ENCODE measurements around the gene CD19. TPM values are rescaled to one million over a fixed set of nuclear protein-coding genes. Genes with fewer than 3 reads are reported as not detected.

The CD19 gene
- total RNA-seq, 3 donors from 2014 or later = not detected

GRCh38 chr16:28932339-28933141, 769 bp downstream of the CD19 start:
- no peaks in the 10 kb centered on the region for H3K36me3 ChIP-seq
- no peaks in the 10 kb centered on the region for H3K27me3 ChIP-seq
- H3K9me3 ChIP-seq = no peaks in the 10 kb centered on the region
- no peak overlapping the region for H3K4me3 ChIP-seq
- no peak for DNase-seq (ENCODE audit: low spot score in 2 of 2)
- TF ChIP-seq CTCF (IDR thresholded peaks at IDR 0.05) = no peak
- no peak for TF ChIP-seq POLR2A (IDR thresholded peaks at IDR 0.05)
- TF ChIP-seq POLR2AphosphoS5 (IDR thresholded peaks at IDR 0.05) = no peak
- intact Hi-C loops (cut with DNase I; ENCODE audit: low total_unique reads) = no loop called here
- no peak overlapping the region for H3K27ac ChIP-seq
- no peaks in the 10 kb centered on the region for H3K4me1 ChIP-seq

DNA sequence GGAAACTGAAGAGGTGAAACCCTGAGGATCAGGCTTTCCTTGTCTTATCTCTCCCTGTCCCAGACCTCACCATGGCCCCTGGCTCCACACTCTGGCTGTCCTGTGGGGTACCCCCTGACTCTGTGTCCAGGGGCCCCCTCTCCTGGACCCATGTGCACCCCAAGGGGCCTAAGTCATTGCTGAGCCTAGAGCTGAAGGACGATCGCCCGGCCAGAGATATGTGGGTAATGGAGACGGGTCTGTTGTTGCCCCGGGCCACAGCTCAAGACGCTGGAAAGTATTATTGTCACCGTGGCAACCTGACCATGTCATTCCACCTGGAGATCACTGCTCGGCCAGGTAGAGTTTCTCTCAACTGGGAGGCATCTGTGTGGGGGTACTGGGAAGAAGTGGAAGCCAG, 1.4 kb downstream of the CD19 start:
- Histone ChIP-seq H3K4me1 (no peaks in the 10 kb centered on the region), H3K27ac (no peak overlapping the region), H3K27me3 (no peaks in the 10 kb centered on the region), H3K4me3 (no peak overlapping the region), H3K36me3 (no peaks in the 10 kb centered on the region), H3K9me3 (no peaks in the 10 kb centered on the region)
- DNase-seq (ENCODE audit: low spot score in 2 of 2) = no peak
- TF ChIP-seq POLR2A (IDR thresholded peaks at IDR 0.05) (no peak), CTCF (IDR thresholded peaks at IDR 0.05) (no peak), POLR2AphosphoS5 (IDR thresholded peaks at IDR 0.05) (no peak)
- intact Hi-C loops (cut with DNase I; ENCODE audit: low total_unique reads) = no loop called here

- Histone ChIP-seq H3K4me1 (no peaks in the 10 kb centered on the region), H3K36me3 (no peaks in the 10 kb centered on the region), H3K9me3 (no peaks in the 10 kb centered on the region), H3K4me3 (no peak overlapping the region), H3K27ac (no peak overlapping the region), H3K27me3 (no peaks in the 10 kb centered on the region)
- DNase-seq (ENCODE audit: low spot score in 2 of 2) = no peak
- intact Hi-C loops (cut with DNase I; ENCODE audit: low total_unique reads) = no loop called here
- TF ChIP-seq POLR2A (IDR thresholded peaks at IDR 0.05) (no peak), POLR2AphosphoS5 (IDR thresholded peaks at IDR 0.05) (no peak), CTCF (IDR thresholded peaks at IDR 0.05) (no peak)
Observed at GRCh38 chr16:28935346-28935745, 3.6 kb downstream of the CD19 start.

GRCh38 chr16:28935924-28936783, 4.4 kb downstream of the CD19 start:
- TF ChIP-seq POLR2AphosphoS5 (IDR thresholded peaks at IDR 0.05) = no peak
- TF ChIP-seq POLR2A (IDR thresholded peaks at IDR 0.05) = no peak
- TF ChIP-seq CTCF (IDR thresholded peaks at IDR 0.05) = no peak
- Histone ChIP-seq H3K9me3 (no peaks in the 10 kb centered on the region), H3K4me1 (no peaks in the 10 kb centered on the region), H3K4me3 (peak overlapping the region; percentile 7 to 23 (median 22)), H3K36me3 (no peaks in the 10 kb centered on the region), H3K27me3 (no peaks in the 10 kb centered on the region), H3K27ac (no peak overlapping the region)
- intact Hi-C loops (cut with DNase I; ENCODE audit: low total_unique reads) = no loop called here
- DNase-seq (ENCODE audit: low spot score in 2 of 2) = peak; percentile 26 to 54

GRCh38 chr16:28936784-28937155, 5.0 kb downstream of the CD19 start:
- H3K4me1 ChIP-seq = no peaks in the 10 kb centered on the region
- peak overlapping the region in 1 of 3 donors; percentile 7 for H3K4me3 ChIP-seq
- intact Hi-C loops (cut with DNase I; ENCODE audit: low total_unique reads) = no loop called here
- H3K36me3 ChIP-seq = no peaks in the 10 kb centered on the region
- H3K9me3 ChIP-seq = no peaks in the 10 kb centered on the region
- no peak for DNase-seq (ENCODE audit: low spot score in 2 of 2)
- H3K27ac ChIP-seq = no peak overlapping the region
- no peaks in the 10 kb centered on the region for H3K27me3 ChIP-seq
- no peak for TF ChIP-seq POLR2AphosphoS5 (IDR thresholded peaks at IDR 0.05)
